HCT116 (cell line): ENCODE data around the gene COL19A1. TPM values are rescaled to one million over a fixed set of nuclear protein-coding genes. Genes with fewer than 3 reads are reported as not detected.

ENCODE experiments used
- ATAC-seq: fragments of 200-7000 bp; cut with Tn5 transposase; 2 replicates; pipeline ENCODE4 v1.9.1; 2020; ENCODE audit warnings: mild to moderate bottlenecking, moderate library complexity
- BruUV-seq: library from RNA; stranded (reverse); fragments of 400-500 nt; replicated peaks from 2 replicates; lab custom pipeline; 2021; lab: Mats Ljungman, UMichigan
- CTCF ChIA-PET: fragments of 300-600 bp; sonication (Branson Sonifier 250); formaldehyde crosslinking; loops from one replicate; lab custom pipeline; 2021; ENCODE audit warnings: antibody characterized with exemption; lab: Charles Lee
- POLR2A ChIA-PET: fragments of 300-600, 350-600 bp; sonication (Branson Sonifier 250); formaldehyde crosslinking; loops from one replicate; lab custom pipeline; 2021; ENCODE audit warnings: antibody characterized with exemption; lab: Charles Lee
- RAD21 ChIA-PET, 2 experiments: fragments of 300-600 bp; sonication (Branson Sonifier 250); formaldehyde crosslinking; loops; one replicate each; lab custom pipeline; 2023; ENCODE audit warnings: low total read pairs in 2 of 2; ENCODE audit not compliant: uncharacterized antibody in 2 of 2, unreplicated experiment in 2 of 2, low non-redundant PET in 1 of 2; lab: Charles Lee
- DNase-seq: peaks from one replicate; pipeline ENCODE4 v3.0.0-alpha.2; 2010; ENCODE audit warnings: low read depth, low spot score
- H2AFZ ChIP-seq: fragments of 200-600 bp; shearing (Covaris generic), sonication (generic); 2 replicates; pipeline ENCODE4 v1.6.1; 2017; ENCODE audit warnings: low read depth, mixed run types, mixed read lengths, antibody characterized with exemption, low read length; ENCODE audit not compliant: poor library complexity, severe bottlenecking
- H3K27ac ChIP-seq: 2 replicates; pipeline ENCODE4 v1.5.1; 2012; ENCODE audit warnings: low read depth, low read length
- H3K27me3 ChIP-seq: fragments of 200-600 bp; sonication (generic); 2 replicates; pipeline ENCODE4 v1.6.1; 2016; ENCODE audit warnings: mixed run types, low read length, mixed read lengths; ENCODE audit not compliant: insufficient read depth
- H3K36me3 ChIP-seq, 2 experiments: fragments of 200-500 bp in 1 of 2; fragments of 200-600 bp in 1 of 2; sonication (Bioruptor generic) in 1 of 2; sonication (generic) in 1 of 2; 2 replicates each; pipeline versions ENCODE4 v1.5.1 to v1.6.1; 2014 to 2016; ENCODE audit warnings: low read length in 2 of 2, inconsistent platforms in 1 of 2, mixed read lengths in 1 of 2, mixed run types in 1 of 2; ENCODE audit not compliant: insufficient read depth in 2 of 2, control insufficient read depth in 1 of 2
- H3K4me1 ChIP-seq, 2 experiments: fragments of 200-600 bp in 1 of 2; sonication (generic) in 1 of 2; 2 replicates each; pipeline versions ENCODE4 v1.5.1 to v1.6.1; 2012 to 2017; ENCODE audit warnings: low read length in 2 of 2, inconsistent platforms in 1 of 2, mild to moderate bottlenecking in 1 of 2, mixed read lengths in 1 of 2, mixed run types in 1 of 2, moderate library complexity in 1 of 2; ENCODE audit not compliant: insufficient read depth in 2 of 2, control insufficient read depth in 1 of 2
- H3K4me2 ChIP-seq: fragments of 200-600 bp; sonication (generic); 2 replicates; pipeline ENCODE4 v1.6.1; 2017; ENCODE audit warnings: mixed run types, low read length, mixed read lengths
- H3K4me3 ChIP-seq, 2 experiments: fragments of 200-600 bp in 1 of 2; sonication (generic) in 1 of 2; replicated peaks in 1 of 2; 2 replicates each; pipeline ENCODE4 v1.5.1; 2011 to 2016; ENCODE audit warnings: low read length in 2 of 2, control low read depth in 1 of 2, low read depth in 1 of 2, mild to moderate bottlenecking in 1 of 2, mixed read lengths in 1 of 2, mixed run types in 1 of 2
- H3K79me2 ChIP-seq: fragments of 200-600 bp; sonication (generic); 2 replicates; pipeline ENCODE4 v1.6.1; 2017; ENCODE audit warnings: mild to moderate bottlenecking, mixed run types, low read length, moderate library complexity, mixed read lengths; ENCODE audit not compliant: insufficient read depth
- H3K9ac ChIP-seq: fragments of 200-600 bp; sonication (generic); 2 replicates; pipeline ENCODE4 v1.6.1; 2016; ENCODE audit warnings: low read length, mixed read lengths
- H3K9me2 ChIP-seq: fragments of 200-600 bp; sonication (generic), shearing (Covaris generic); 2 replicates; pipeline ENCODE4 v1.6.1; 2017; ENCODE audit warnings: mixed run types, mild to moderate bottlenecking, moderate library complexity; ENCODE audit not compliant: insufficient read depth
- H3K9me3 ChIP-seq, 2 experiments: fragments of 200-500 bp in 1 of 2; fragments of 200-600 bp in 1 of 2; sonication (Bioruptor generic) in 1 of 2; sonication (generic) in 1 of 2; 2 replicates each; pipeline ENCODE4 v1.6.1; 2014 to 2017; ENCODE audit warnings: low read length in 2 of 2, mixed read lengths in 2 of 2, inconsistent platforms in 1 of 2, low read depth in 1 of 2, mild to moderate bottlenecking in 1 of 2, mixed run types in 1 of 2, moderate library complexity in 1 of 2; ENCODE audit not compliant: control insufficient read depth in 1 of 2, insufficient read depth in 1 of 2
- H4K20me1 ChIP-seq: fragments of 200-600 bp; sonication (generic), shearing (Covaris generic); 2 replicates; pipeline ENCODE4 v1.6.1; 2017; ENCODE audit warnings: mixed run types, mild to moderate bottlenecking, moderate library complexity; ENCODE audit not compliant: insufficient read depth
- CBX3 ChIP-seq: IDR thresholded peaks from 2 replicates; pipeline ENCODE4 v1.6.1; 2012; ENCODE audit warnings: low read depth
- CTCF ChIP-seq, 3 experiments: fragments of 200-600 bp in 1 of 3; sonication (generic) in 1 of 3; IDR thresholded peaks in 2 of 3; conservative IDR thresholded peaks in 1 of 3; 2 replicates each; pipeline ENCODE4 v1.5.1; 2012 to 2017; ENCODE audit warnings: low read depth in 2 of 3, low read length in 2 of 3, antibody characterized with exemption in 1 of 3, borderline replicate concordance in 1 of 3, control low read depth in 1 of 3, mild to moderate bottlenecking in 1 of 3, mixed read lengths in 1 of 3, mixed run types in 1 of 3, moderate library complexity in 1 of 3; ENCODE audit not compliant: insufficient read depth in 1 of 3
- EGR1 ChIP-seq: IDR thresholded peaks from 2 replicates; pipeline ENCODE4 v1.6.1; 2012; ENCODE audit warnings: low read depth
- POLR2A ChIP-seq: IDR thresholded peaks from 2 replicates; pipeline ENCODE4 v1.7.0; 2011; ENCODE audit warnings: borderline replicate concordance; ENCODE audit not compliant: insufficient read depth, insufficient read length; ENCODE audit errors: extremely low read depth
- POLR2AphosphoS5 ChIP-seq: IDR thresholded peaks from 2 replicates; pipeline ENCODE4 v1.6.1; 2011; ENCODE audit warnings: mild to moderate bottlenecking, low read depth, low read length, moderate library complexity
- REST ChIP-seq: IDR thresholded peaks from 2 replicates; pipeline ENCODE4 v1.6.1; 2012; ENCODE audit warnings: low read depth
- SRF ChIP-seq: IDR thresholded peaks from 2 replicates; pipeline ENCODE4 v1.6.1; 2012; ENCODE audit warnings: low read depth
- intact Hi-C: fragments of 100-400 bp; cut with micrococcal nuclease; formaldehyde crosslinking; loops from 2 replicates; pipeline ENCODE4 v1.10.0; 2022
- total RNA-seq: library from RNA; stranded (reverse); gene quantifications from one replicate; pipeline ENCODE4 v1.2.1, GENCODE V29; 2021; ENCODE audit not compliant: unreplicated experiment

The COL19A1 gene
- total RNA-seq, 1 experiment from 2014 or later: not detected

GRCh38 chr6:70028246-70028645 lies 161.9 kb downstream of the COL19A1 start:
- Histone ChIP-seq H3K9ac (no peak overlapping the region), H3K4me3 (no peak overlapping the region), H3K9me3 (no peaks in the 10 kb centered on the region), H3K27ac (no peak overlapping the region), H3K79me2 (no peaks in the 10 kb centered on the region), H3K36me3 (no peaks in the 10 kb centered on the region), H3K9me2 (no peaks in the 10 kb centered on the region), H3K27me3 (no peaks in the 10 kb centered on the region; the same call in 1 of the 2 replicates), H4K20me1 (no peaks in the 10 kb centered on the region), H3K4me2 (no peak overlapping the region), H3K4me1 (no peaks in the 10 kb centered on the region), H2AFZ (no peak overlapping the region)
- ChIA-PET CTCF (no interaction called here), POLR2A (no interaction called here), RAD21 (no interaction called here)
- BruUV-seq: no TSS peak
- DNase-seq (no peak), ATAC-seq (no peak)
- intact Hi-C loops: no loop called here
- TF ChIP-seq CTCF (IDR thresholded peaks at IDR 0.05 in 2 of 3, conservative IDR thresholded peaks at IDR 0.05 in 1 of 3; ENCODE audit: borderline replicate concordance in 1 of 3, insufficient read depth in 1 of 3, low read depth in 2 of 3, low read length in 2 of 3) (no peak), POLR2A (no peak), POLR2AphosphoS5 (no peak), SRF (no peak), REST (no peak), CBX3 (no peak), EGR1 (no peak)
